Measurements from ENCODE around the gene LY9.

Gene LY9

DNA sequence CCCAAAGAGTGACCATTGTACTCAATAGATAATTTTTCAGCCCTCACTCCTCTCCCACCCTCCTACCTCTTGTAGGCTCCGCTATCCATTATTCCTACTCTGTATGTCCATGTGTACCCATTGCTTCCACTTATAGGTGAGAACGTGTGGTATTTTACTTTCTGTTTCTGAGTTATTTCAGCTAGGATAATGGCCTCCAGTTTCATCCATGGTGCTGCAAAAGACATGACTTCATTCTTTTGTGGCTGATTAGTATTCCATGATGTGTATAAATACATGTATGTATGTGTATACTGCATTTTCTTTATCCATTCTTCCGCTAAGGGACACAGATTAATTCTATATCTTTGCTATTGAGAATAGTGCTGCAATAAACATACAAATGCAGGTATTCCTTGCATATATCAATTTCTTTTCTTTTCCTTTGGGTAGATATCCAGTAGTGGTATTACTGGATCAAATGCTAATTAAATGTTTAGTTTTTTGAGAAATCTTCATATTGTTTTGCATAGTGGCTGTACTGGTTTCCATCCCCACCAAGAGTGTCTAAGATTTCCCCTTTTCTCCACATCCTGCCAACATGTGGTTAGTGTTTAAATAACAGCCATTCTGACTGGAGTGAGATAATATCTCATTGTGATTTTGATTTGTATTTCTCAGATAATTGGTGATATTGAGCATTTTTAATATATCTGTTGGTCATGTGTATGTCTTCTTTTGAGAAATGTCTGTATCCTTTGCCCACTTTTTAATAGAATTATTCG lies 4.9 kb downstream of the LY9 start:
- no peak overlapping the region for H3K4me3 ChIP-seq (ENCODE audit: low read depth, low read length)
- TF ChIP-seq POLR2A (IDR thresholded peaks at IDR 0.05; ENCODE audit: extremely low read depth, insufficient read length) (no peak), CTCF (IDR thresholded peaks at IDR 0.05; ENCODE audit: low read depth, low read length) (no peak), MYC (IDR thresholded peaks at IDR 0.05; ENCODE audit: low read depth, low read length) (no peak)
- TF ChIP-seq, protein P1, sequence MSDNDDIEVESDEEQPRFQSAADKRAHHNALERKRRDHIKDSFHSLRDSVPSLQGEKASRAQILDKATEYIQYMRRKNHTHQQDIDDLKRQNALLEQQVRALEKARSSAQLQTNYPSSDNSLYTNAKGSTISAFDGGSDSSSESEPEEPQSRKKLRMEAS (IDR thresholded peaks at IDR 0.05; ENCODE audit: low read depth, low read length), result no peak
- DNase-seq (ENCODE audit: low read depth), result peak; percentile 25

DNA sequence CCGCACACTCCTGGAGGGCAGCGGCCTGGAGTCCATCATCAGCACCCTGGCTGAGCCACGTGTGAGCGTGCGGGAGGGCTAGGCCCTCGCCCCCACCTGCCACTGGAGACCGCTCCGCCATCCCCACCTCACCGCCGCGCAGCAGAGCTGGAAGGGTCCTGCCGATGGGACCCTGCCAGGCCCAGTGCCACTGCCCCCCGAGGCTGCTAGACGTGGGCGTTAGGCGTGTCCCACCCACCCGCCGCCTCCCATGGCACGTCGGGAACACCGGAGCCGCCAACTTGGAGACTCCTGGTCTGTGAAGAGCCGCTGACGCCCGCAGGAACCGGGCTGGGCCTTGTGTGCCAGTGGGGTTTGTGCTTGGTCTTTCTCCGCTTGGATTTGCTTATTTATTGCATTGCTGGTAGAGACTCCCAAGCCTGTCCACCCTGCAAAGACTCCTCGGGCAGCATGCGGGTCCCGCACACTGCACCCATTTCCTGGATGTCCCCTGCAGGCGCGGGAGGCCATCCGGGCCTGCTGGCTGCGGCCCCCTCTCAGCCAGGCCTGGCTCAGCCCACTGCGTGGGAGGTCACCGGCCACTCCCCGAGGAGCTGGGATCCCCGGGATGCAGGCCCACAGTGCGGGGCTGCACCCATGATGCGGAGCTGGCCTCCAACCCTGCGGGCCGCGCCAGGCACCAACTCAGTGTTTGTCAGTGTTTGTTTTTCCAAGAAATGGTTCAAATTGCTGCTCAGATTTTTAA lies 6.0 kb downstream of the LY9 start:
- no peak for TF ChIP-seq MYC (IDR thresholded peaks at IDR 0.05; ENCODE audit: low read depth, low read length)
- TF ChIP-seq POLR2A (IDR thresholded peaks at IDR 0.05; ENCODE audit: extremely low read depth, insufficient read length), result no peak
- TF ChIP-seq CTCF (IDR thresholded peaks at IDR 0.05; ENCODE audit: low read depth, low read length), result no peak
- TF ChIP-seq, protein P1 (IDR thresholded peaks at IDR 0.05; ENCODE audit: low read depth, low read length), result no peak
- DNase-seq (ENCODE audit: low read depth), result no peak
- H3K4me3 ChIP-seq (ENCODE audit: low read depth, low read length), result no peak overlapping the region

GRCh38 chr1:160806109-160806665 lies 10.2 kb downstream of the LY9 start:
- DNase-seq (ENCODE audit: low read depth), result no peak
- no peak overlapping the region for H3K4me3 ChIP-seq (ENCODE audit: low read depth, low read length)
- no peak for TF ChIP-seq POLR2A (IDR thresholded peaks at IDR 0.05; ENCODE audit: extremely low read depth, insufficient read length)

DNA sequence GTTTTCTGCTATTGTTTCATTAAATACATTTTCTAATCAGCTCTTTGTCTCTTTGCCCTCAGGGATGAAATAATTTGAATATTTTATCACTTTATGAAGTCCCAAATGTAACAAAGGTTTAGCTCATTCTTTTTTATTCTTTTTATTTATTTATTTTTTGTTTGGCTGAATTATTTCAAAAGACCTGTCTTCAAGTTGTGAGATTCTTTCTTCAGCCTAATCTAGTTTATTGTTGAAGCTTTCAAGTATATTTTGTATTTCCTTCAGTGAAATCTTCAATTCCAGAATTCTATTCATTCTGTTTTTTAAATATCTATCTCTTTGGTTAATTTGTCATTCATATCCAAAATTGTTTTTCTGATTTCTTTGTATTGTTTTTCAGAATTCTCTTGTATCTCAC lies 10.8 kb downstream of the LY9 start:
- DNase-seq (ENCODE audit: low read depth), result no peak
- TF ChIP-seq CTCF (IDR thresholded peaks at IDR 0.05; ENCODE audit: low read depth, low read length) (no peak), MYC (IDR thresholded peaks at IDR 0.05; ENCODE audit: low read depth, low read length) (no peak), POLR2A (IDR thresholded peaks at IDR 0.05; ENCODE audit: extremely low read depth, insufficient read length) (no peak)
- TF ChIP-seq, protein P1 (IDR thresholded peaks at IDR 0.05; ENCODE audit: low read depth, low read length), result no peak
- no peak overlapping the region for H3K4me3 ChIP-seq (ENCODE audit: low read depth, low read length)

- H3K4me3 ChIP-seq (ENCODE audit: low read depth, low read length), result no peak overlapping the region
- DNase-seq (ENCODE audit: low read depth), result no peak
- TF ChIP-seq, protein P1 (IDR thresholded peaks at IDR 0.05; ENCODE audit: low read depth, low read length), result no peak
- TF ChIP-seq CTCF (IDR thresholded peaks at IDR 0.05; ENCODE audit: low read depth, low read length) (no peak), POLR2A (IDR thresholded peaks at IDR 0.05; ENCODE audit: extremely low read depth, insufficient read length) (no peak)
These were observed 11.3 kb downstream of the LY9 start for GRCh38 chr1:160807247-160807646.

- H3K4me3 ChIP-seq (ENCODE audit: low read depth, low read length), result no peak overlapping the region
- TF ChIP-seq, protein P1 (IDR thresholded peaks at IDR 0.05; ENCODE audit: low read depth, low read length), result no peak
- TF ChIP-seq CTCF (IDR thresholded peaks at IDR 0.05; ENCODE audit: low read depth, low read length) (no peak), MYC (IDR thresholded peaks at IDR 0.05; ENCODE audit: low read depth, low read length) (no peak), POLR2A (IDR thresholded peaks at IDR 0.05; ENCODE audit: extremely low read depth, insufficient read length) (no peak)
- DNase-seq (ENCODE audit: low read depth), result no peak
These were observed 11.8 kb downstream of the LY9 start for GRCh38 chr1:160807738-160808137.

Measured in NB4 (cell line).